Left lobe of liver (tissue), 2 donors: ENCODE data around the gene SBNO2. TPM values are rescaled to one million over a fixed set of nuclear protein-coding genes. Genes with fewer than 3 reads are reported as not detected.
"Not testable (repeated sequence)": the region's sequence is repeated elsewhere in the genome, so short reads cannot be mapped to it uniquely, and the experiment has no call there.

Experiments
- ATAC-seq: fragments of 200-7000 bp; cut with Tn5 transposase; one replicate; pipeline ENCODE4 v1.9.1; 2020; ENCODE audit warnings: mild to moderate bottlenecking, moderate library complexity
- DNase-seq: peaks from one replicate; pipeline ENCODE4 v3.0.0-alpha.2; 2020; ENCODE audit warnings: low spot score
- total RNA-seq: library from RNA; stranded (reverse); gene quantifications from one replicate; pipeline ENCODE4 v1.2.1, GENCODE V29; 2021
- donor health status: DM: no; HTN: no; CAD: no; lungs with moderate emphysema.
- donor health status: DM: no; HTN: yes; CAD: no.

The SBNO2 gene
- total RNA-seq, 1 donor from 2014 or later = 22.6 TPM

DNA sequence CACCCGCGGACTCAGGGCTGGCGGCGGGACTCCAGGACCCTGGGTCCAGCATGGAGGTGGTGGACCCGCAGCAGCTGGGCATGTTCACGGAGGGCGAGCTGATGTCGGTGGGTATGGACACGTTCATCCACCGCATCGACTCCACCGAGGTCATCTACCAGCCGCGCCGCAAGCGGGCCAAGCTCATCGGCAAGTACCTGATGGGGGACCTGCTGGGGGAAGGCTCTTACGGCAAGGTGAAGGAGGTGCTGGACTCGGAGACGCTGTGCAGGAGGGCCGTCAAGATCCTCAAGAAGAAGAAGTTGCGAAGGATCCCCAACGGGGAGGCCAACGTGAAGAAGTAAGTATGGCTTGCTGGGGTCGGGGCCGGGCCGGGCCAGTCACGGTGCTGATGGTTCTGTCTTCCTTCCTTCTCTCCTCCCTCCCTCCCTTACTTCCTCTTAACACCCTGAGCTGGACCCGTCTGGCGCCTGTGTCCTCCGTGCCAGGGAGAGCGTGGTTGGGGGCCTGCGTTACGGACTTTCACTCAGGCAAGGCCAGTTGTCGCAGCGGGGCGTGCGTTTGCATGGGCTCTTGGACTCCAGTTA, 32.9 kb upstream of the SBNO2 start:
- DNase-seq = no peak
- ATAC-seq = peak; percentile 1

DNA sequence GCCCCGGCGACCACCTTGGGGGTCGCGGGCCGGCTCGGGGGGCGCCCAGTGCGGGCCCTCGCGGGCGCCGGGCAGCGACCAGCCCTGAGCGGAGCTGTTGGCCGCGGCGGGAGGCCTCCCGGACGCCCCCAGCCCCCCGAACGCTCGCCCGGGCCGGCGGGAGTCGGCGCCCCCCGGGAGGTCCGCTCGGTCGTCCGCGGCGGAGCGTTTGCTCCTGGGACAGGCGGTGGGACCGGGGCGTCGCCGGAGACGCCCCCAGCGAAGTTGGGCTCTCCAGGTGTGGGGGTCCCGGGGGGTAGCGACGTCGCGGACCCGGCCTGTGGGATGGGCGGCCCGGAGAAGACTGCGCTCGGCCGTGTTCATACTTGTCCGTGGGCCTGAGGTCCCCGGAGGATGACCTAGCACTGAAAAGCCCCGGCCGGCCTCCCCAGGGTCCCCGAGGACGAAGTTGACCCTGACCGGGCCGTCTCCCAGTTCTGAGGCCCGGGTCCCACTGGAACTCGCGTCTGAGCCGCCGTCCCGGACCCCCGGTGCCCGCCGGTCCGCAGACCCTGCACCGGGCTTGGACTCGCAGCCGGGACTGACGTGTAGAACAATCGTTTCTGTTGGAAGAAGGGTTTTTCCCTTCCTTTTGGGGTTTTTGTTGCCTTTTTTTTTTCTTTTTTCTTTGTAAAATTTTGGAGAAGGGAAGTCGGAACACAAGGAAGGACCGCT, 32.2 kb upstream of the SBNO2 start:
- DNase-seq (no peak), ATAC-seq (no peak)

DNA sequence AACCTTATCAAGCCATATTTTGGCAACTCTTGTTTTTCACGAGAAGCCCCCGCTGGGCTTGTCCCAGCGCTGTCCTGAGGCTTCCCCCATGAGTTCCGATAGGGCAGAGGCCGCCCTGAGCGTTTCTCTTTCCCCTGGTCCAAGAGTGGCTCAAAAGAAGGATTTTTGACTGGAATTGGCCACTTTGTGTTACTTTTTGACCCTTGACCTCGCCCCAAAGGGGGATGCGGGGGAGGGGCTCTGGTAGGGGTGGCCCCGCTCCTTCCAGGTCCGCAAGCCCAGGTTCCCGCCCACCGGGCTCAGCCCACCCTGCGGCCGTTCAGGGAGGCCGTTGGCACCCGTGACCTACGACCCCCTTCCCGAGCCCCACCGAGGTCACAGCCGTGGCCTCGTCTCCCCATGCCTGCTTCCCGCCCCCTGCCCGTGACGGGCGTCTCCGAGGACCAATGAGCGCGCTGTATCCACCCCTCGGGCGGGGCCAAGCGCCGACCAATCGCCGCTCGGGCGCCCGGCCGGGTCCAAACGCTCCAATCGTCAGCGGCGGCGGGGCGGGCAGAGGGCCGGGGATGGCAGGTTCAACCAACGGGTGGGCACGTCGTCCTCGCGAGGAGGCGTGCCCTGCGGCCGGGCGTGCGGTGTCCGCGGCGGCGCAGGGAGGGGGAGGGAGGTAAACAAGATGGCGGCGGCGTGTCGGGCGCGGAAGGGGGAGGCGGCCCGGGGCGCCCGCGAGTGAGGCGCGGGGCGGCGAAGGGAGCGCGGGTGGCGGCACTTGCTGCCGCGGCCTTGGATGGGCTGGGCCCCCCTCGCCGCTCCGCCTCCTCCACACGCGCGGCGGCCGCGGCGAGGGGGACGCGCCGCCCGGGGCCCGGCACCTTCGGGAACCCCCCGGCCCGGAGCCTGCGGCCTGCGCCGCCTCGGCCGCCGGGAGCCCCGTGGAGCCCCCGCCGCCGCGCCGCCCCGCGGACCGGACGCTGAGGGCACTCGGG, 31.3 kb upstream of the SBNO2 start, which contains the start of gene STK11:
Gene STK11 (plus strand): TSS at position 665 of the 986 bp plus-strand sequence. CDS start 1,136 bp downstream, outside the sequence.
- DNase-seq (peak; percentile 99), ATAC-seq (peak; percentile 88)

DNA sequence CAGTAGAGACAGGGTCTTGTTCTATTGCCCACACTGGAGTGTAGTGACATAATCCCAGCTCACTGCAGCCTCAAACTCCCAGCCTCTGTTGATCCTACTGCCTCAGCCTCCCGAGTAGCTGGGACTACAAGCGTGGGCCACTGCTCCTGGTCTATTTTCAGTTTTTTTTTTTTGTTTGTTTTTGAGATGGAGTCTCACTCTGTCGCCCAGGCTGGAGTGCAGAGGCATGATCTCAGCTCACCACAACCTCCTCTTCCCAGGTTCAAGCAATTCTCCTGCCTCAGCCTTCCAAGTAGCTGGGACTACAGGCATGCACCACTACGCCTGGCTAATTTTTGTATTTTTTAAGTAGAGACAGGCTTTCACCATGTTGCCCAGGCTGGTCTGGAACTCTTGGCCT, 26.5 kb upstream of the SBNO2 start:
- DNase-seq = not testable (repeated sequence)

DNA sequence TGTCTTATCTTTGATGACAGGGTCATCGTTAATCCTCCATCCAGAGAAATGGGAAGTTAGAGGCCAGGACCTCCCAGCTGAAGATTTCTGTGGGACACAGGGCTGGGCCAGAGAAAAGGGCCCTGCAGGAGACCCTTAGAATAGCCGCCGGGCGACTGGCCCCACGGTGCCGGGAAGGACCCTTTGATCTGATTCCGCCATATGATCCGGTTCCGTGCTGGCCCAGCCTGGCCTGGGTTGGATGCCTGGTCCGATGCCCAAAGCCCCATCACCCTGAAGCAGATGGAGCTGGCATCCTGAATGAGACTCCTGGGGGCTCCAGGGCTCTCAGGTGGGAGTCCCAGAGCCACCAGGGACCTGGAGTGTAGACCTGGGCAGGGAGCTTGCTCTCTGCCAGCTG, 25.5 kb upstream of the SBNO2 start:
- DNase-seq (no peak), ATAC-seq (no peak)

More for the DNA sequence above, 26.5 kb upstream of the SBNO2 start:
- ATAC-seq = not testable (repeated sequence)

DNA sequence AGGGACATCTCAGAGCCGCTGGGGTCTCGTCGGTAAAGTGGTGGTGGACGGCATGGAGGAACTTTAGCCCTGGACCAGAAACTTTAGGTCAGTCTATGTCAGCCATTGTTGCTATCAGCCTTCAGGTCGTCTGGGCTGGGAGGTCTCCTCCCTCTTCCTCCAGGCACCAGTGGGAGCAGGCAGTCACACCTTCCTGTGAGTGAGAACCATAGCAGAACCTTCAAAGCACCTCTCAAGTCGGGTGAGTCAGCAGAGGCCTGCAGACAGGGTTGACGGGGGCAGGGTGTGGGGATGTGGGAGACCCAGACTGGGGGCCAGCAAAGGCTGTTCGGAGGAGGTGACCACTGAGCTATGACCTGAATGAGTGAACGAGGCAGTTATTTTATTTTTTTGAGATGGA, 15.4 kb upstream of the SBNO2 start:
- ATAC-seq = no peak
- no peak for DNase-seq

DNA sequence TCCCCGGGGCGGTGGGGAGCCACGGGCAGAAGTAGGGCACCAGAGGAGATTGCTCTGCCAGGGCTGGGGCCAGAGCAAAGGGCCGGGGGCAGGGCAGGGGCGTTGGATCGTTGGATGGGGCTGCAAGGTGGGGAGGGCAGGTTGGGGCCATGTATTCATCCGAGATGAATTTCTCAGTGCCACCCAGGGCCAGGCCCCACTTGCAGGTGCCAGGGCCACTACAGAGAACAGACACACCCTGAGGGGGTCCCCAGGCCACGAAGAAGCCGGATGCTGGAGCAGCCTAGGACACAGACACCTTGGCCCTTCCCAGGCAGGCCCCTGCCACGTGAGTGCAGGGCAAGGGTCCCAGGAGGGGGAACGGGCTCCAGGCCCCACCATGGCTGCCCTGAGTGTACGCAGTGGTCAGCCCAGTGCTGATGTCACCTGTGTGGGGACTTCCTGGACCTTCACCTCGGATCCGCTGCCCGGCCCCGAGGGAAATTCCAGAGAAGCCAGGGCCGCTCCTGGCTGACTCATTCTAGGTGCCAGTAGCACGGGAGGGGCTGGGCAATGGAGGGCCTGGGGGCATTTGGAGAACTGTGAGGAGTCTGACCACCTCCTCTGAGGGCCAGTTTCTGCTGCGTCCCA, 9.6 kb upstream of the SBNO2 start:
- DNase-seq = peak; percentile 54
- peak; percentile 69 for ATAC-seq

DNA sequence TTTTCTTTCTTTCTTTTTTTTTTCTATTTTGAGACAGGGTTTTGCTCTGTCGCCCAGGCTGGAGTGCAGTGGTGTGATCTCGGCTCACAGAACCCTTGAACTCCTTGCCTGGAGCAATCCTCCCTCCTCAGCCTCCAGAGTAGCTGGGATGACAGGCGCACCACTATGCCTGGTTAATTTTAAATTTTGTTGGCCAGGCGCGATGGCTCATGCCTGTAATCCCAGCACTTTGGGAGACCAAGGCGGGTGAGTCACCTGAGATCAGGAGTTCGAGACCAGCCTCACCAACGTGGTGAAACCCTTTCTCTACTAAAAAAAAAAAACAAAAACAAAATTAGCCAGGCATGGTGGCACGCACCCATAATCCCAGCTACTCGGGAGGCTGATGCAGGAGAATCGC, 8.7 kb upstream of the SBNO2 start:
- ATAC-seq = no peak
- no peak for DNase-seq

DNA sequence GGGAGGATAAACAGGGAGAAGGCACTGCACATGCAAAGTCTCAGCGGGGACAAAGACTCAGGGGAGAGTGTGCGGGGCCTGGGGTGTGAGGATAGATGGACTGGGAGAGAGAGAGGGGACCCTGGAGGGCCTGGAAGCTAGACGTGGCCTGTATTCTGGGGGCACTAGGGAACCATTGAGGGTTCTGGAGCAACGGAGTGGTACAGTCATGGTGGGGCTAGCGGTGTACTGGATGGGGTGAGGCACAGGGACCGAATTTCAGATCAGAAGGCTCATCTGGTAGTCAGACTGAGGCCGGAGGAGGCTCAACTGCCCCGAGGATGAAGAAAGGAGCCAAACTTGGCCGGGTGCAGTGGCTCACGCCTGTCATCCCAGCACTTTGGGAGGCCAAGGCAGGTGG, 8.0 kb upstream of the SBNO2 start:
- no peak for ATAC-seq
- DNase-seq = no peak

DNA sequence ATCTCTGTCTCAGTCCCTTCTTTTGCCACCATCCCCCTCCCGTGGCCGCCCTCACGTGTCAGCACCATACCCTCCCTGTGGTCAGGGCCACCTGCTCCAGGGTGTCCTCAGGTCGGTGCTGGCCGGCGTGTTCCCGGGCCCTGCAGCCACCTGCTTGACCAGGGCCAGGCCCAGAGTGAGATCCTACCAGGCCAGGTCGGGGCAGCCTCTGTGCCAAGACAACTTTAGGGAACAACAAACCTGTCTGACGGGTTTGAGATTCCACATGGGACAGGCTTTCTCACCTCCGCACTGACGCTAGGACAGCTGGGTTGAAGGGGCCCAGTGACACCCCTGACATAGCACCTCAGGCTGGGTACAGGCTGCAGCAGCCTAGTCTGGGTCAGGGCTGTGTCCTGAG, 7.5 kb upstream of the SBNO2 start:
- ATAC-seq (peak; percentile 15), DNase-seq (no peak)

DNA sequence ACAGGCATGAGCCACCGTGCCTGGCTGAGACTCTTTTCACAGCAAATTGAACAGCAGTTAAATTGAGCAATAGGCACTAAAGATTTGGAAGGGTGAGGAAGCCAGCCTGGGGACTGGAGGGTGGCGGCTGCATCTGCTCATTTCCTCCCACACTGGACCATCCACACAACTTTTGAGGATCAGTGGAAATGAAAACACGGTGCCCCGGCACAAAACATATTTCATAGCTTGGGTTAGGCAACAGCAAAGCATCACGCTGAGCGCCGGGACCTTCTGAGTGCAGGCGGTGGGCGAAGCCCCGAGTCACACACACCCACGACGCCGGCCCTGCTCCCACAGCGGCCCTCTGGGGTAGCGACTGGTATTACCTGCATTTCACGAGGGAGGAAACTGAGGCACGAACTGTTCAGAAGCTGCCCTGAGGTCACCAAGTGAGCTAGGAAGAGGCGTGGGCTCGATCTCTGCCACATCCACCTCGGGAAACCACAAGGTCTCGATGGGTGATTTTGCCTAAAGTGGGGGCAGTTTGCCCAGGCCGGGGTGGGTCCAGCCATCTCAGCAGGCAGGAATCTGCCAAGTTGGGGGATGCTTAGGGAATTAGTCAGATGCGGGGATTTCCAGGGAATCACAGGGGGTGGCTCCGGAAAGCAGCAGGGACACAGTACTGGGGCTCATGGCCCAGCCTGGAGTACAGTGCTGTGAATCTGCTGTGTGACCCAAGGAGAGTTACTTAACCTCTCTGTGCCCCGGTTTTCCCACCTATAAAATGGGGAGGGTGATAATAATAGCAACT, 3.5 kb upstream of the SBNO2 start:
- no peak for ATAC-seq
- DNase-seq = no peak

DNA sequence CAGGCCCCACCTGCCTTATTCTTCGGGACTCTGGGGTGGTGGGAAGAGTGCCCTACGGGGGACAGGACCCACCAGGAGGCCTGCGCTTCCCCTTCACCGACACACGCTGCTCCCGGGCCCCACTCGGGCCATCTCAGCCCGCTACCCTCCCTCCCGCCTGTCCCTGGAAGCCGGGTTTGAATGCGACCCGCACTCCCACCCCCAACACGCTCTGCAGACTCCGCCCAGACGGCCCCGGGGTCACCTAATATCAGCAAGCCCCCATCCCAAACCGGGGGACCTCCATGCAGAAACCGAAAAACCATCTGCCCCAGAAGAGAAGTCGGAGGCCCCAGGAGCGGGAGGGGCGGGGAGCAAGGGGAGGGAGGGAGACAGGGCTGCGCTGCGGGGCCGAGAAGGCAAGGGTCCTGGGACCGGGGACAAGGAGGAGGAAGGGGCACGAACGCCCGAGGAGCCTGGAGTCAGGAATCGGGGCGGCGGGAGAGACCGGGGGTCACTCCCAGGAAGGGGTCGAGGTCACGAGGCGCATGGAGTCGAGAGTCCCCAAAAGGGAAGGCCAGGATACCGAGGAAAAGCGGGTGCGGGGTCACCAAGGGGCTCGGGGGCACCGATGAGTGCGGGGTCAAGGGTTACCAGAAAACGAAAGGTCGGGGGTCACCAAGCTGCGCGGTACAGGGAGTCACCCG, 766 bp downstream of the SBNO2 start:
- ATAC-seq (peak; percentile 18), DNase-seq (peak; percentile 62)

DNA sequence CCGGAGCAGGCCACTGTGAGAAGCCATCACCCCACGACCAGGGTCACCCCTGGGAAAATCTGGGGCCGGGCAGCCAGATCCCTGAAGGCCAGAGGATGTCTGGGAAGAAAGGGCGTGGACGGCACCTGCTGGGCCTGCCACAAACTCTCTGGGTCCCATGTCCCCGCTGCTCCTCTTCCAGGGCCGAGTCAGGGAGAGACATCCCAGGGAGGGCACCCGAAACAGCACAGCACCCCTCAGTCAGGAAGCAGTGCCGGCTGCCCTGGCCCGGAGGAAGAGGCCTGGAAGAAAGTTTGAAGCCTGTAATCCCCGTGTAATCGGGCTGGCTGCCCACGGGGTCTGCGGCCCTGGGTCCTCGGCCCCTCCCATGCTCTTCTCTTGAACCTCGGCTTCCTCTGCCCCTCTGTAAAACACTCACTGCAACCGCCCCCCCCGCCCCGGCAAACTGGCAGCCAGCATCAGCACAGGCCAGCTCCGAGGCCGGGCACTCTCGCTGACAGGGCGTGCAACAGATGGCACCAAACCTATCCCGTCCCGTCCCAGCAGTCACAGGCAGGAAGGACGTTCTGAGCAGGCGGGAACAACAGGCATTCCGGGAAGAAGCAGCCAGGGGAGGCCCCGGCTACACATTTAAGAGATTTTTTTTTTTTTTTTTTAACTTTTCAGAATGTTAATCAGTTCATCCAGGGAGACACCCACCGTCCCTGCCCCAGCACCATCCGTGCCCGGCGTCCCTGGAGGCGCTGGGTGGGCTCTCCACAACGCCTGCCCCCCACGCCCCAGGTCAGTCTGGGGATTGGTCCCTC, 1.5 kb downstream of the SBNO2 start:
- ATAC-seq = peak; percentile 70
- peak; percentile 82 for DNase-seq

DNA sequence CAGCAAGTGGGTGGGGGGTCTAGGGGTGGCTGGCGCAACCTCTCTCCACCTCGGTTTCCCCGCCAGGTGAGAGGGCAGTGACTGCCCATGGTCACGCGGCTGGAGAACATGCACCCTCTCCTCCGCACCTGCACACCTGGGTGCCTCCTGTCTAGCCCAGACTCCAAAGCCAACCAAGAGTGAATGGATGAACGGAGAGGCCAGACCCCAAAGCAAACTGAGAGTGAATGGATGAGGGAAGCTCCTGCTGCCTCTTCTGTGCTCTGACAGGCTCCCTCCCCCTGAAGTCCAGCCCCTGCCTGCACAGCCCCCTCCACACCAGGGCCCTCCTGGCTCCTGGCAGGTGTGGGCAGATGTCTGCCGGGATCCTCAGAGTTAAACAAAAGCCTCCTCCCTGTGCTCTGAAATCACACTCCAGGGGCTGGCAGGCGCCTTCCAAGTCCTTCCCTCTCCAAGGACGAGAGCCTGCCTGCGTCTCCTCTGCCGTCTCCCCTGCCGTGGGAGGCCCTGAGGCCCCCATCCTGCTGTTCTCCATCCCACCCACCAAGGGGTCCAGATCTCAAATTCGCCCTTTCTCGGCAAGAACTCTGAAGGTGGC, 2.2 kb downstream of the SBNO2 start:
- ATAC-seq = no peak
- peak; percentile 47 for DNase-seq

DNA sequence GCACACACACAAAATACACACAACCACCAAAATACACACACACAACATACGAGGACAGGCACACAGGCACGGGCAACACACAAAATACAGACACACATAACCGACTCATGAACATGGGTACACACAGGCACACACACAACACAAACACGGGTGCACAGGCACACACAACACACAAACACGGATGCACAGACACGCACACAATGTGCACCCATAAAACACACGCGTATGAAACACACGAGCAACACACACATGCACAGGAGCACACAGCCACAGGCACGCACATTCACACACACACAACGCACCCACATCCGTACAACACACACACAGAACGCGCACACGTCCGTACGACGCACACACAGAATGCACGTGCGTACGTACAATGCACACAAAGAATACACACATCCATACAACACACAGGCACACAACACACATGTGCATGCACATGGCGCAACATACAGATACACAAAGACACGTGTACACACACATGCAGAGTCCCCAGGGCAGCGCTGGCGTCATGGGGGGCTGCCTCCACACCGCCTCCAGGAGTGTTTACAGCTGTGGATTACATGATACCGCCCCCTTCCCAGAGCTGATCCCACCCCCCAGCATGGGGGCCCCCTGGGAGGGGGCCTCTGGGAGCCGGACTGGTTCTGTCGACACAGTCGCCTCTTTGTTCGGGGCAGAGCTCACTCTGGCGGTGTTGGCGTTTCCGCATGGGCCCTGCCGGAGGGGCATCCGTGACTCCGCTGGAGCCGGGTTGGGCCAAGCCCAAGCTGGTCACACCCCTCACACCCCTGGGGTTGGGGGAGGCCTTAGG, 2.9 kb downstream of the SBNO2 start:
- ATAC-seq (no peak), DNase-seq (no peak)

DNA sequence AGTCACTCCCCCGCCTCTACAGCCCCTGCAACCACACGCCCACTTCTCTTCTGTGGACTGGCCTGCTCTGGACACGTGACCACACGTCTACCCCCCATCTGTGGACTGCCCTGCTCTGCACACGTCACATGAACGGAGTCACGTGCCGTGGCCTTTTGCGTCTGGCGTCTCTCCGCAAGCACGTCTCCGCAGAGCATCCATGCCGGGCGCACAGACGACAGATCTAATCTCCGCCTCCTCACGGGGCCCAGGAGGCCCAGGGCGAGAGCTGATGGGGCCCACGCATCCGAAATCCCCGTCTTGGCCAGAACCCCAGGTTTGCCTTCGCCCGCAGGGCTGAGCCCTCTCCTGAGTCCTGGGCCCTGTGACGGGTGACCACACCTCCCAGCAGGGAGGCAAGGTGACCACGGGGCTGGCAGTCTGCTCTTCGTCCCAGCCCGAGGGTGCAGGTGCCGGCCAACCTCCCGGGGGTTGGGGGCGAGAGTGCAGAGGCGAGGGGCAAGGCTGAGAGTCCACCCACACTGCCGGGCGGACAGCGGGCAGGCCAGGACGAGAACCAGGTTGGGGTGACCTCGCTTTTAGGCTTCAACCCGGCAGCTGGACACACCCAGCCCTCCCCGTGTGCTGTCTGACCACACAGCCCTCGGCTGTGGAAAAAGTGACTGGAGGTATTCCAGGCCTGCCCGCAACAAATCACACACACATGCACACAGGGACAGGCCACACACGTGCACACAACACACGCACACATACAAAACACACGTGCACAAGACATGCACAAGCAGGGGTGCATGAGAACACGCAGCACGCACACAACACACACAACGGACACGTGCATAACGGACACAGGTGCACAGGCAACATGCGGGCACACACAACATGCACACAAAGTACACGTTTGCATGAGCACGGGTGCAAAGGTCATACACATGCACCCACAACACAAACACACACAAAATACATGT, 3.9 kb downstream of the SBNO2 start:
- no peak for ATAC-seq
- peak; percentile 52 for DNase-seq
